ENCODE data around the gene DOCK9. TPM values are rescaled to one million over a fixed set of nuclear protein-coding genes. Genes with fewer than 3 reads are reported as not detected.
"Not testable (repeated sequence)": the region's sequence is repeated elsewhere in the genome, so short reads cannot be mapped to it uniquely, and the experiment has no call there.

The DOCK9 gene
- total RNA-seq, 2 donors from 2014 or later = 58.6 to 102 TPM

DNA sequence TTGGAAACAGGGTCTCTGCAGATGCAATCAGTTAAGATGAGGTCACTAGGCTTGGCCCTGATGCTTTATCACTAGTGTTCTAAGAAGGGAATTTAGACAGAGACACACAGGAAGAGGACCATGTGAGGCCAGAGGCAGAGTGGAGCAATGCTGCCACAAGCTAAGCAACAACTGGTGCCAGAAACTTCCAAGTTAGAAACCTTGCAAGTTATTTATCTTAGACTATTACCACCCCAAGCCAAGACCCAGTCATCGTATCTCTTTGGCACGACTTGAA, 81.1 kb downstream of the DOCK9 start:
- TF ChIP-seq, protein P1, sequence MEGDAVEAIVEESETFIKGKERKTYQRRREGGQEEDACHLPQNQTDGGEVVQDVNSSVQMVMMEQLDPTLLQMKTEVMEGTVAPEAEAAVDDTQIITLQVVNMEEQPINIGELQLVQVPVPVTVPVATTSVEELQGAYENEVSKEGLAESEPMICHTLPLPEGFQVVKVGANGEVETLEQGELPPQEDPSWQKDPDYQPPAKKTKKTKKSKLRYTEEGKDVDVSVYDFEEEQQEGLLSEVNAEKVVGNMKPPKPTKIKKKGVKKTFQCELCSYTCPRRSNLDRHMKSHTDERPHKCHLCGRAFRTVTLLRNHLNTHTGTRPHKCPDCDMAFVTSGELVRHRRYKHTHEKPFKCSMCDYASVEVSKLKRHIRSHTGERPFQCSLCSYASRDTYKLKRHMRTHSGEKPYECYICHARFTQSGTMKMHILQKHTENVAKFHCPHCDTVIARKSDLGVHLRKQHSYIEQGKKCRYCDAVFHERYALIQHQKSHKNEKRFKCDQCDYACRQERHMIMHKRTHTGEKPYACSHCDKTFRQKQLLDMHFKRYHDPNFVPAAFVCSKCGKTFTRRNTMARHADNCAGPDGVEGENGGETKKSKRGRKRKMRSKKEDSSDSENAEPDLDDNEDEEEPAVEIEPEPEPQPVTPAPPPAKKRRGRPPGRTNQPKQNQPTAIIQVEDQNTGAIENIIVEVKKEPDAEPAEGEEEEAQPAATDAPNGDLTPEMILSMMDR (IDR thresholded peaks at IDR 0.05) = no peak
- ATAC-seq (ENCODE audit: insufficient number of reproducible peaks, low FRiP score, low read depth) = no peak
- Histone ChIP-seq H3K4me3 (no peak overlapping the region), H3K36me3 (peaks cover 3% of the 10 kb centered on the region), H3K27me3 (replicated peaks; ENCODE audit: insufficient read depth) (no peaks in the 10 kb centered on the region), H3K9me3 (no peaks in the 10 kb centered on the region), H3K27ac (no peak overlapping the region), H3K4me1 (ENCODE audit: control insufficient read depth in 1 of 2, low read depth in 2 of 2) (peaks cover 0 to 14% of the 10 kb centered on the region in 2 donors)
- DNase-seq (ENCODE audit: low spot score) = no peak

DNA sequence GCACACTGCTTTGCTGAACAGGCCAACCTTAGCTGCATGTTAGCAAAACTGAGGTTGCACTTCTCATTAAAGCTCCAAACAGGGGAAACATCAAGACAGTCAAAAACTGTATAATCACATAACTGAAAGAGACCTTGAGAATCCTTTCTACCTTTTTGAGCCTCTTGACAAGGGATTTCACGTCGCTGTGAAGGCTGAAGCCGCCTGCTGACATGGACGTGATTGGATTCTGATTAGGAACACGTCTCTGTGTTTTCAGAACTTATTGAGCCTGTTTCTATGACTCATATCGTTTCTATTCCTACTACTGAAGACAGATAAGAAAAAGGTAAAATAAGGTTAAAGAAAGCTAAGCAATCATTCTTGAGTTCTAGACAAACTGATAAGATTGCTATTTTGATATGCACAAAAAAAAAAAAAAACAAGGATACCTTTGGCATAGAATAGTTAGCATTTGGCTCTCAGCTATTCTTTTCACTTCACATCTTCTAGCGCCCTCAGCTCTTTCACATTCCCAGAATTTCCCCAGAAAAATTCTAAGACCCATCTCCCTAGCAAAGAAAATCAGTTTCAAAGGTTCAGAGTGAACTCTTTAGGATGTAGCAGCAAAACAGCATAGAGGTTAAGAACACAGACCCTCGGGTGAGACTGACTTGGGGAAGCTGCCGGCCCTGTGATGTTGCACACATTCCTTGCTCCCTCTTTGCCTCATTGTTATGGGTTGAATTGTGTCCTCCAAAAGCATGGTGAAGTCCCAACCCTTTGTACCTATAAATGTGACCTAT, 81.6 kb downstream of the DOCK9 start:
- ATAC-seq (ENCODE audit: insufficient number of reproducible peaks, low FRiP score, low read depth) = no peak
- H3K36me3 ChIP-seq = no peaks in the 10 kb centered on the region

GRCh38 chr13:98894814-98895213, 83.0 kb downstream of the DOCK9 start:
- not testable (repeated sequence) for H3K27ac ChIP-seq; H3K36me3 ChIP-seq; DNase-seq (ENCODE audit: low spot score); H3K27me3 ChIP-seq (replicated peaks; ENCODE audit: insufficient read depth); ATAC-seq (ENCODE audit: insufficient number of reproducible peaks, low FRiP score, low read depth); H3K4me3 ChIP-seq; H3K9me3 ChIP-seq
- H3K4me1 ChIP-seq (ENCODE audit: control insufficient read depth in 1 of 2, low read depth in 2 of 2) = peaks cover 0 to 14% of the 10 kb centered on the region in 2 donors

More for the DNA sequence above, 81.6 kb downstream of the DOCK9 start:
- Histone ChIP-seq H3K27me3 (replicated peaks; ENCODE audit: insufficient read depth) (no peaks in the 10 kb centered on the region), H3K9me3 (no peaks in the 10 kb centered on the region), H3K4me3 (no peak overlapping the region), H3K27ac (no peak overlapping the region), H3K4me1 (ENCODE audit: control insufficient read depth in 1 of 2, low read depth in 2 of 2) (peaks cover 0 to 14% of the 10 kb centered on the region in 2 donors)
- TF ChIP-seq, protein P1 (IDR thresholded peaks at IDR 0.05) = no peak
- no peak for DNase-seq (ENCODE audit: low spot score)

DNA sequence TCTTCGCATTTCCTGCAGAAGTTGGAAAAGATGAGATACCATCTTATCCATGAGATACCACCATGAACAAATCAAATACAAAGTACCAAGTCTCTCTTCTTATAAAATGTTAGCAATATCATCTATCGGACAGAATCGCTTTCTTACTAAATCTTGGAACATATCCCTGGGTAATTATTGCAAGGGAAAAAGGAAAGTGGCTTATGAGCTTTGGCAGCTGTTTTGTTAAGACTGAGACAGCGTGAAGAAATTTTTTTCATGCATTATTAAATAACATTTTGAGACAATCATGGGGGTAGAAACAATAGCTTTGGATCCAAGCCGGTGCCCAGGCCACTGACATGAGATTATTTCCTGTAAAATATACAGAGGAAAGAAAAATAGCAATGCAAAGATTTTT, 84.5 kb downstream of the DOCK9 start:
- Histone ChIP-seq H3K4me1 (ENCODE audit: control insufficient read depth in 1 of 2, low read depth in 2 of 2) (peaks cover 0 to 14% of the 10 kb centered on the region in 2 donors), H3K9me3 (no peaks in the 10 kb centered on the region), H3K4me3 (no peak overlapping the region), H3K27ac (no peak overlapping the region), H3K36me3 (no peaks in the 10 kb centered on the region), H3K27me3 (replicated peaks; ENCODE audit: insufficient read depth) (no peaks in the 10 kb centered on the region)
- TF ChIP-seq, protein P1 (IDR thresholded peaks at IDR 0.05) = no peak
- no peak for ATAC-seq (ENCODE audit: insufficient number of reproducible peaks, low FRiP score, low read depth)
- DNase-seq (ENCODE audit: low spot score) = no peak

- no peak overlapping the region for H3K4me3 ChIP-seq
- no peaks in the 10 kb centered on the region for H3K27me3 ChIP-seq (replicated peaks; ENCODE audit: insufficient read depth)
- TF ChIP-seq, protein P1 (IDR thresholded peaks at IDR 0.05) = no peak
- no peak for ATAC-seq (ENCODE audit: insufficient number of reproducible peaks, low FRiP score, low read depth)
- no peaks in the 10 kb centered on the region for H3K9me3 ChIP-seq
- no peak for DNase-seq (ENCODE audit: low spot score)
- no peaks in the 10 kb centered on the region for H3K36me3 ChIP-seq
- H3K4me1 ChIP-seq (ENCODE audit: control insufficient read depth in 1 of 2, low read depth in 2 of 2) = peaks cover 0 to 14% of the 10 kb centered on the region in 2 donors
- no peak overlapping the region for H3K27ac ChIP-seq
These were observed 85.0 kb downstream of the DOCK9 start for GRCh38 chr13:98892821-98893220.

GRCh38 chr13:98892077-98892476, 85.8 kb downstream of the DOCK9 start:
- H3K9me3 ChIP-seq = no peaks in the 10 kb centered on the region
- DNase-seq (ENCODE audit: low spot score) = no peak
- H3K27ac ChIP-seq = no peak overlapping the region

More at GRCh38 chr13:98892077-98892476, 85.8 kb downstream of the DOCK9 start:
- H3K27me3 ChIP-seq (replicated peaks; ENCODE audit: insufficient read depth) = no peaks in the 10 kb centered on the region
- no peak for ATAC-seq (ENCODE audit: insufficient number of reproducible peaks, low FRiP score, low read depth)
- H3K36me3 ChIP-seq = no peaks in the 10 kb centered on the region
- peaks cover 0 to 14% of the 10 kb centered on the region in 2 donors for H3K4me1 ChIP-seq (ENCODE audit: control insufficient read depth in 1 of 2, low read depth in 2 of 2)
- H3K4me3 ChIP-seq = no peak overlapping the region
- TF ChIP-seq, protein P1 (IDR thresholded peaks at IDR 0.05) = no peak
